Stimulated activated CD4-positive, alpha-beta T cell treated with anti-CD3 and anti-CD28 coated beads, Interleukin-2, amount 100 ng/mL, for 24 hours (primary cell): ENCODE results near the gene RAB21.
A peak's percentile ranks its signal among the peaks of the same experiment; 100 is the strongest.
"Not testable (repeated sequence)": the region's sequence is repeated elsewhere in the genome, so short reads cannot be mapped to it uniquely, and the experiment has no call there.

Experiments
- DNase-seq, 2 donors: peaks; one replicate each; pipeline ENCODE4 v3.0.0-alpha.2; 2020

The RAB21 gene

DNA sequence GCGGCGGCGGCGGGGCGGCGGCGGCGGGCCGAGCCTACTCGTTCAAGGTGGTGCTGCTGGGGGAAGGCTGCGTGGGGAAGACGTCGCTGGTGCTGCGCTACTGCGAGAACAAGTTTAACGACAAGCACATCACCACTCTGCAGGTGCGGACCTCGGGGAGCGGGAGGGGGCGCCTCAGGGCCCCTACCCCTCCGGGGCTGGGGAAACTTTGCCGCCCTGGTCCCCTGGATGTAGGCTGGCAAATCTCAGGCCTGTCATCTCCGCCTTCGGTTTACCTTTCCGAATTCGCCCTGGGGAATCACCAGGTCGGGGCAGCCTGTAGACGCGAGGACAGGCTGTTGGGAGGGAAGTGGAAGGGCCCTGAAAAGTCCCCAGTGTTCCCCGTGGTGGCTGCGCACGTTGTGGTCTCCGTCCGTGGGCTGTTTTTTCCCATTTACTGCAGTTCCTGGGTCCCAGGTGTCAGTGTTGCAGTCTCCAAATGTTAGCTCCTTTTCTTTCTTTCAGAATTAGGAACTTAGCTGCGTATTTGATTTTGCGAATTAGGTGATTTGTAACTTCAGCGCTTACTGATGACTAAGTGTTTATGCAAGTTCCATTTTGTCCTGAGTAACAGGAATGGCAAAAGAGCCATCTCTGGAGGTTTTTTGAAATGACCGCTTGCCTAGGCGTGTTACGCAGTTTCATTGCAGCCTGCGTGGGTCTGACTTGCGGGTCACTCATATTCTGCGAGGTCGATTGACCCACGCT, 656 bp downstream of the RAB21 start:
- peak; percentile 57 to 64 for DNase-seq

GRCh38 chr12:71756054-71756690, 1.5 kb downstream of the RAB21 start:
- no peak for DNase-seq

- no peak for DNase-seq
These were observed 5.3 kb downstream of the RAB21 start for GRCh38 chr12:71759941-71760340.

- DNase-seq: no peak
These were observed 5.8 kb downstream of the RAB21 start for GRCh38 chr12:71760471-71760870.

- not testable (repeated sequence) for DNase-seq
These were observed 6.7 kb downstream of the RAB21 start for GRCh38 chr12:71761354-71761753.

GRCh38 chr12:71763677-71764379, 9.2 kb downstream of the RAB21 start:
- no peak for DNase-seq

- no peak for DNase-seq
These were observed 10.1 kb downstream of the RAB21 start for GRCh38 chr12:71764587-71765321.

- DNase-seq: no peak
These were observed 11.5 kb downstream of the RAB21 start for GRCh38 chr12:71766202-71766601.

DNA sequence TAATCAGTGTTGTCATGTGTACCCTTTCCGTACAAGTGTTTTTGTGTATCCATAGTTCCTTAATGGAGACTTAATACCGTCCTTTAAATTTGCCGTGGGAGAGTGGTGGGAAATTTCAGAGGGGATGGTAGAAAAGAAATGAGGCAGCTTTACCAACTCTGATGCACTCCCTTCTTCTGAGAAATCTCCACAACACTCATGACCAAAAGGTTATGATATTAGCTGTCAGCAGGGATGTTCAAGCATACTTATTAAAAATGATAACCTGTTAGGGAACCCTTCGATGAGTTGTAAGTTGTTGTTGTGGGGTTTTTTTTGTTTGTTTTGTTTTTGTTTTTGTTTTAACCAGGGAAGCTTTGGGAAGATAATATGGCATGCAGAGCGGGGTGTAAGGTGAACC, 12.5 kb downstream of the RAB21 start:
- no peak for DNase-seq

- DNase-seq: no peak
These were observed 14.2 kb downstream of the RAB21 start for GRCh38 chr12:71768900-71769299.

DNA sequence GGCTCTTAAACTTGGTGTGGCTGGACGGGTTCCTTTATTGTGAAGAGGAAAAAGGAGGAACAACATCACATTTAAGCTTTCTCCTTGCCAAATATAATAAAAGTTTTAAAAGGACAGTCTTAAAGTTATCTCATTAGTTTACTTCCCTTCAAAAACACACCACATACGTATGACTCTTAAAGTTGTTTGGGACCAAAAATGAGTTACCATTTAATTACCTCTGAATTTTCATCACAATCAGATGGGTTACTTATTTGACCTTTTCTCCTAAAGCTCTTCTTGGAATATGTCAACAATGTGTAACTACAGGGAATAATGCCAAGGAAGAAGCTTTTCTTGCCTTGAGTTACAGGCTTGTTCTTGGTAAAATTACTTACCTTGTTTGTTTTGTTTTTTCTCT, 16.4 kb downstream of the RAB21 start:
- no peak for DNase-seq

- no peak for DNase-seq
These were observed 18.1 kb downstream of the RAB21 start for GRCh38 chr12:71772735-71773134.

GRCh38 chr12:71780237-71780822, 25.7 kb downstream of the RAB21 start:
- peak; percentile 35 to 49 for DNase-seq

DNA sequence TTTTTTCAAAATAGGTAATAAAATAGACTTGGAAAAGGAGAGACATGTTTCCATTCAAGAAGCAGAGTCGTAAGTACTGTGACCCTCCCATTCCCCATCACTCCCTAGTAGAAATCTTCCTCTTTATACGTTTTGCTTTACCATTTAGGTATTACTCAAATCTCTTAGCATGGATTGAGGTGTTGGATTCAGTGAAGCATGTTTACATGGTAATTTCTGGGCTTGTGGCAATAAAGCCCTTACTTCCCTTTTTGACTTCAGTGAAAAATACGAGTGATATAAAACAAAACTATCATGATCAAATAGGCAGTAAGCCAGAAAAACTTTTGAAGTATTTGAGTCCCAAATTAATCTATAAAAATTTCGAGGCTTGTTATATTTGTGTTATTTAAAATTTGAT, 27.4 kb downstream of the RAB21 start:
- no peak for DNase-seq

DNA sequence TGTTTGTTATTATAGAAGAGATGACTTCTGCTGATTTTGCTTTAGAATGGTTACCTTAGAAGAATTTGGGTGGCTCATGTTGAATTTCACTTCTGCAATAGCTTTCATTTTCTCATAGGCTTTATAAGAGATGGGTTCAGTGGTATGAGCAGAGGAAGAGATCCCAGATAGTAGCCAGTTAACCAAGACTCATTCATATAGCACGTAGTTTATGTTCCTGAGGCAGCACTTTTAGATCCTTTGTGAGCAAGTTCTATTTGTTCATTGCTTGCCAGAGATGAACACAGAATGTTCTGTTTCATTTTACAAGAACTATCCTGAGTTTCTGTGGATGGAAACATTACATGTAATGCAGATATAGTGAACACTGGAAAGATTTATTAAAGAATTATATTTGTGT, 32.2 kb downstream of the RAB21 start:
- DNase-seq: no peak

- no peak for DNase-seq
These were observed 32.9 kb downstream of the RAB21 start for GRCh38 chr12:71787580-71787979.

- DNase-seq: no peak
These were observed 35.7 kb downstream of the RAB21 start for GRCh38 chr12:71790331-71790730.

- no peak for DNase-seq
These were observed 36.9 kb downstream of the RAB21 start for GRCh38 chr12:71791473-71792150.

GRCh38 chr12:71792599-71792998, 37.9 kb downstream of the RAB21 start:
- no peak for DNase-seq

GRCh38 chr12:71795901-71796300, 41.2 kb downstream of the RAB21 start:
- DNase-seq: no peak

DNA sequence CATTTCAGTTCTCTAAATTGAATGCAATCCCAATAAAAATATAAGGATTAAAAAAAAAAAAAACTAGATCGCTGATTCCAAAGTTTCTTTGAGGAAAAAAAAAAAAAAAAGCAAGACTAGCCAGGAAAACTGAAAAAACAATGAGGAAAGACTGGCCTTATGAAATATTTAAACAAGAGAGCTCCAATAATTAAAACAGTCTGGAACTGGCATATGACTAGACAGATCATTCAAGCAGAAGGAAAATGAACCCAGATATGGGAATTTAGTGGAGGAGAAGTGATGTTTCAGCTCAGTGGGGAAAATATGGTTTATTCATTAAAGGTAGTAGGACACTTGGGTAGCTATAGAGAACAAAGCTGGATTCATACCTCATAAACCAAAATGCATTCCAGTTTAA, 42.9 kb downstream of the RAB21 start:
- no peak for DNase-seq

- DNase-seq: no peak
These were observed 44.4 kb downstream of the RAB21 start for GRCh38 chr12:71799106-71799505.
